Islet precursor cell (in vitro differentiated cells): ENCODE measurements around the gene FAM53A.

Experiments
- DNase-seq: peaks from one replicate; pipeline ENCODE4 v3.0.0-alpha.2; 2018

FAM53A gene

GRCh38 chr4:1637580-1638271 lies 46.4 kb downstream of the FAM53A start:
- DNase-seq, result no peak

GRCh38 chr4:1636490-1637211 lies 47.5 kb downstream of the FAM53A start:
- DNase-seq, result no peak

DNA sequence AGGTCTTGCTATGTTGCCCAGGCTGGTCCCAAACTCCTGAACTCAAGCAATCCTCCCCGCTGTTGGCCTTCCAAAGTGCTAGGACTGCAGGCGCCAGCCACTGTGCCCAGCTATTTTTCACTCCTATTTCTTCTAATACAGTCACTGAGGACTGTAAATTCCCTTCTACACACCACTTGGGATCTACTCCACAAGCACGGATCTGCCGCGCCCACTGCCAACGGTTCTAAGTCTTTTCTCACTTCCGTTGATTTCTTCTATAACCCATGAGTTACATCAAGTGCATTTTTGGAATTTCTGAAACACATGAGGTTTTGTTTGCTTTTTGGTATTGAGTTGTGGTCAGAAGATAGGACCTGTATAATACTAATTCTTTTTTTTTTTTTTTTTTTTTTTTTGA lies 48.6 kb downstream of the FAM53A start:
- no peak for DNase-seq

DNA sequence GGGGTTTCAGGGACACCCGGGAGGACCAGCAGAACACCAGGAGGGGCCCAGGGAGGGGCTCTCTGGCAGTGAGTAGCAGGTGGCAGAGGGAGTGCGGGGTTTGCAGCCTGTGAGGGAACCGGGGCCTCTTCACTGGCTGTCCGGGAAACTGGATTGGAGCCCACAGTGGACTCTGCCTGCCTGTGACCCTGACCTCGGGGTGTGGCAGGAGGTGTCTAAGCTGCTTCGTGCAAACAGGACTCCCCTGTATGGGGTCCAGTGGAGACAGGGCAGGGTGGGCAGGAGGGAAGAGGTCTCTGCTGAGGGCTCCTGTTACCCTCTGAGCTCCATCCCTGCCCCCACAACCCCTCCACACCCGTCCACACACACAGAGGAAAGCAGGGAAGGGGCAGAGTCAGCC lies 50.1 kb downstream of the FAM53A start:
- no peak for DNase-seq

DNA sequence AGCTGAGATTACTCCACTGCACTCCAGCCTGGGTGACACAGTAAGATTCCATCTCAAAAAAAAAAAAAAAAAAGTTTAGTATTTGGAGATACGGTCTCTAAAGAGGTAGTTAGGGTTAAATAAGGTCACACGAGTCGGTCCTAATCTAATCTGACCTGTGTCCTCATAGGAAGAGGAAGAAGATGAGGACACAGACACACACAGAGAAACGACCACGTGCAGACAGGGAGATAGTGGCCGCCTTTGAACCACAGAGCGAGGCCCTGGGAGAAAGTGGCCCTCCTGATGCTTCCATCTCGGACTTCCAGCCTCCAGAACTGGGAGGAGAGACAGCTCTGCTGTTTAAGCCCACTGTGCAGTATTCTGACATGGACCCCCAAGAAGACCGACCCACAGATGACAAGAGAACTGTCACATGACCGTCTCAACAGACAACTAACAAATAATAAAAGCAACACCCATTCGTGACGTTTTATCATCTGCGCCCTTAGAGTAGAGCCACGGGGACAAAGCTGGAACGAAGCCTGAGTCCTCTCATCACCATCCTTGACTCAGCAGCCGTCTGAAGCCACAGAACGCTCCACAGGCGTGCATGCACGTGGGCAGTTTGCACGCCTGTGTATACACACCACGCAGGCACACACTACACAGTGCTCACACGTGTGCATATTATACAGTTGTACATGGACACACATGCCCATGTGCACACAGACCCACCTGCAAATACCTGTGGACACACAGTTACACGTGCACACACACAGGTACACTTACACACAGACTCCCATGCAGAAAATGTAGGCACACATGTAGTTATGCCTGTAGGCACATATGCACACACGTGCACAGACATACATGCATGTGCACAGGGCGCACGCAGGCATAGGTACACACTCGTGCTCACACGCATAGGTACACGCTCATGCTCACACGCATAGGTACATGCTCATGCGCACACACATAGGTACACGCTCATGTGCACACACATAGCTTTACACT lies 51.7 kb downstream of the FAM53A start:
- DNase-seq, result no peak

DNA sequence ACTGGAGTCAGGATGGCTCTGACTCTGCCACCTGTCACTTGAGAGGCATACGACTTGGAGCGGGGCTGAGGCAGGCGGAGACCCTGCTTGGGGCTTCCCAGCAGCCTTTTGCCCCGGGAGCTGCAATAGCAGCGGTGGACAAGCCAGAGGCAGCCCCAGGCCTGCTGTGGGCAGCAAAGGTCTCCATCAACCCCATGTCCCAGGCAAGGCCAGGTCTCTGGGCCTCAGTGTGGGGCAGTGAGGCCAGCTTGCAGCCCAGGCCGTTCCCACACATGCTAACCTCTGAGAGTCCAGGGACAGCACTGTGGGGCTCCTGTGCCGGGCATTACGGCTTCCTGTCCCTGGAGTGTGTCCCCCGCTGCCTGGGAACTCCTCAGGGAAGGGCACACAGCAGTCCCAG lies 53.0 kb downstream of the FAM53A start:
- DNase-seq, result no peak

DNA sequence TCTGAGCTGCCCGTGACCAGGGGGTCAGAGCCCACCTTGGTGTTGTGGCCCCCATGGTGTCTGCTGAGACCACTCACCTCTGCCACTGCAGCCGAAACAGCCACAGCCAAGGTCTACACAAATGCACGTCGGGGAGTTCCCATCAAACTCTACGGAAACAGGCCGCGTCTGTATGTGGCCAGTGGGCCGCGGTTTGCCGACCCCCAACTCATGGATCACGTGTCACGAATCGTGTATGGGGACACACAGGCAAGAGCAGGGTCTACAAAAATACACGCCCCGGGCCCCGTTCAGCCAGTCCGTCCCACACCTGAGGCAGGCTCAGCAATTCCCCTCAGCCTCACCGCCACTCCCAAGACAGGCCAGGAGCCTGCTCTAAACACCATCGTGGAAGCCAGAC lies 53.8 kb downstream of the FAM53A start:
- DNase-seq, result no peak

DNA sequence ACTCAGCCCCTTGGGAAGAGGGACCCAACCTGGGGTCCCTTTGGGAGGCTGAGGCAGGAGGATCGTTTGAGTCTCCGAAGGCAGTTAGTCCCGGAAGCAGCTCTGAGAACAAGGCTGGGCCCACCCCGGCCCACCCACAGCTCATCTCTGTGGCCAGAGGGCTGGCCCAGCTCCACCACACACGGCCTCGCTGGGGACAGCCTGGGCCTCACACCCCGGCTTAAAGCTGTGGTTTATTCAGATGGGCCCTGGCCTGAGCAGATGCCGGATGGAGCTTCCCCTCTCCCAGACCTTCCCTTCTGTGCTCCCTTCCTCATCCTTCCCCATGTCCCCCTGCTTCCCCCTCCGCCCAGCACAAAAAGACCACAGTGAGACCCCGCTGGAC lies 54.4 kb downstream of the FAM53A start:
- no peak for DNase-seq

- DNase-seq, result peak; percentile 77
Measured at GRCh38 chr4:1628892-1629698, 55.0 kb downstream of the FAM53A start.

DNA sequence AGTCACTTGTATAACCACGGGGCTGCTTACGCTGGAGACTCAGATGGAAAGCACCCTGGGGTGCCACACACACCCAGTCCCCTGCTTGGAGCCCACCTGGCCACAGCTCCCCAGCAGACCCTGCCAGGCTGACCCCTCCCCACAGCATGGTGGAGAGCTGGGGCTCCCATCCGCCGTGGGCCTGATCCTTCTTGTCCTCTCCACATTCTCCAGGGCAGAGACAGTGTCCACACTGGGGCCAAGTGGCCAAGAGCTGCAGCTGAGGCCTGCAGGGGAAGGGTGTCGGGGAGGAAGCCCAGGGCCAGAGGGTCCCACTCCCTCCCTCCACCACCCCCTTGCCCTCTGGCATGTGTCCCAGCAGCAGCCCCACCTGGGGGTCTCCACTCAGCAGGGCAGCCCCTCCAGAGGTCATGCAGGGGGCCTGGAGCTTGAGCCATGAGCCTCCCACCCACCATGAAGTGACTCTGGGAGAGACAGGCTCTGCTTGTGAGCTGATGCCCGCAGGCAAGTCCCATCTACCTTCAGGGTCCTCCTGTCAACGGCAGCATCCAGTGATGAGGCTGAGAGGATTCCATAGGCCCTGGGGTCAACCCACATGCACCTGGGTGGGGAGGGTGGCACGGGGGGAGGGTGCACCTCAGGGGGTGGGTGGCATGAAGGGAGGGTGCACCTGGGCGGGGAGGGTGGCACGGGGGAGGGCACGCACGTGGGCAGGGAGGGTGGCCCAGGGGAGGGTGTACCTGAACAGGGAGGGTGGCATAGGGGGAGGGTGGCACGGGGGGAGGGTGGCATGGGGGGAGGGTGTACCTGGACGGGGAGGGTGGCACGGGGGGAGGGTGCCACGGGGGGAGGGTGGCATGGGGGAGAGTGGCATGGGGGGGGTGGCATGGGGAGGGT lies 56.4 kb downstream of the FAM53A start:
- DNase-seq, result no peak

- no peak for DNase-seq
Measured at GRCh38 chr4:1626941-1627340, 57.2 kb downstream of the FAM53A start.

GRCh38 chr4:1626151-1626550 lies 58.0 kb downstream of the FAM53A start:
- no peak for DNase-seq

- DNase-seq, result no peak
Measured at GRCh38 chr4:1625600-1626138, 58.4 kb downstream of the FAM53A start.

- DNase-seq, result no peak
Measured at GRCh38 chr4:1624519-1624910, 59.6 kb downstream of the FAM53A start.

- no peak for DNase-seq
Measured at GRCh38 chr4:1623821-1624518, 60.1 kb downstream of the FAM53A start.

DNA sequence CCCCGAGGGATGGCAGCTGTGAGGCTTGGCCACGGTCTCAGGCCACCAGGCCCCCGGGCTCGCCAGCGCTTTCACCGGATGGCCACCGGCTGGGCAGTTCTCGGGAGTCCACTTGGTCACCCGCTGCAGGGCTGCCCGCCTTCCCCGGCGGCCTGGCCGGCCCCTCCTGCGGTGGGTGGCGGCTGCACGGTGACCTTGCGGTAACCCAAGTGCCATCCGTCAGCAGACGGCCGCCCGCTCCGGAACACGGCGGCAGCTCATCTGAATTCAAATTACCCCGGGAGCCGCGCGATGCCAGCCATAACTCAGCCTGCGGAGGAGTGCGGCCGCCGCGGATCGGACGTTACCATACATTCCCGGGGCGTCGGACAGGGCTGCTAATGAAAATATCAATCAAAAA lies 60.7 kb downstream of the FAM53A start:
- DNase-seq, result no peak

GRCh38 chr4:1622956-1623355 lies 61.2 kb downstream of the FAM53A start:
- DNase-seq, result no peak

GRCh38 chr4:1622238-1622637 lies 61.9 kb downstream of the FAM53A start:
- DNase-seq, result no peak

DNA sequence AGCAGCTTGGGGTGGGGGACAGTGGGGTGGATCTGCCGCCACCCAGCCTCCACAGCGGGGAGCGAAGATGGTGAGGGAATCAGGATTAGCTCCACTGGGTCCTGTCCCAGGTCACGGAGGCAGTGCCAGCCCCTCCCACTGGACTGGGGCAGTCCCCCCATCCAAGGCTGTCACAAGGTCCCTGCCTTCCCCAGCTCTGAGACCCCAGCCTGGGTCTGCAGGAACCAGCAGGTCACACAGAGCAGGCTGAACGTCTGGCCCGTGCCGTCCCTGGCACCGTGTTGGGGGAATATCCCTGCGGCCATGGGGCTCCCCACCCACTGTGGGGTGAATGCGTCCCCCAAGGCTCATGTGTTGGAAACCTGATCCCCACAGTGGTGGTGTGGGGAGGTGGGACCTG lies 62.6 kb downstream of the FAM53A start:
- no peak for DNase-seq

- no peak for DNase-seq
Measured at GRCh38 chr4:1619151-1619672, 64.9 kb downstream of the FAM53A start.
